PC-3 (cell line): ENCODE results near the gene IFI27L1. TPM values are rescaled to one million over a fixed set of nuclear protein-coding genes. Genes with fewer than 3 reads are reported as not detected.

Experiments used
- ATAC-seq: fragments of 200-7000 bp; cut with Tn5 transposase; 2 replicates; pipeline ENCODE4 v1.9.1; 2020; ENCODE audit warnings: mild to moderate bottlenecking, moderate library complexity
- BruUV-seq: library from RNA; stranded (reverse); fragments of 400-500 nt; replicated peaks from 2 replicates; lab custom pipeline; 2021; lab: Mats Ljungman, UMichigan
- CTCF ChIA-PET: fragments of 300-600 bp; sonication (Branson Sonifier 250); formaldehyde crosslinking; loops from one replicate; lab custom pipeline; 2022; ENCODE audit warnings: antibody characterized with exemption; lab: Charles Lee
- POLR2A ChIA-PET: fragments of 300-600 bp; sonication (Branson Sonifier 250); formaldehyde crosslinking; loops from one replicate; lab custom pipeline; 2022; ENCODE audit warnings: antibody characterized with exemption; ENCODE audit not compliant: unreplicated experiment; lab: Charles Lee
- DNase-seq: peaks from one replicate; pipeline ENCODE4 v3.0.0-alpha.2; 2015
- H2AFZ ChIP-seq: fragments of 300-600 bp; sonication (generic); 2 replicates; pipeline ENCODE4 v1.6.0; 2016; ENCODE audit warnings: antibody characterized with exemption, low read length
- H3F3A ChIP-seq: fragments of 300-600 bp; sonication (generic); one replicate; pipeline ENCODE4 v1.6.0; 2017; ENCODE audit warnings: antibody characterized with exemption, low read length, control low read depth, mild to moderate bottlenecking; ENCODE audit not compliant: unreplicated experiment
- H3K27ac ChIP-seq: fragments of 300-600 bp; sonication (generic); 2 replicates; pipeline ENCODE4 v1.5.1; 2016; ENCODE audit warnings: mild to moderate bottlenecking, low read length
- H3K27me3 ChIP-seq: fragments of 300-600 bp; sonication (generic); 2 replicates; pipeline ENCODE4 v1.6.1; 2016; ENCODE audit warnings: low read length, mixed read lengths
- H3K36me3 ChIP-seq: fragments of 300-600 bp; sonication (generic); 2 replicates; pipeline ENCODE4 v1.6.1; 2016; ENCODE audit warnings: low read depth, mixed run types, low read length, mixed read lengths
- H3K4me1 ChIP-seq: fragments of 300-600 bp; sonication (generic); 2 replicates; pipeline ENCODE4 v1.5.1; 2016; ENCODE audit warnings: low read length; ENCODE audit not compliant: insufficient read depth
- H3K4me2 ChIP-seq: fragments of 300-600 bp; sonication (generic); 2 replicates; pipeline ENCODE4 v1.6.0; 2016; ENCODE audit warnings: low read length
- H3K4me3 ChIP-seq: fragments of 300-600 bp; sonication (generic); 2 replicates; pipeline ENCODE4 v1.5.1; 2016; ENCODE audit warnings: mild to moderate bottlenecking, low read length, mixed read lengths
- H3K79me2 ChIP-seq: fragments of 300-600 bp; sonication (generic); 2 replicates; pipeline ENCODE4 v1.6.1; 2017; ENCODE audit warnings: low read length, mixed read lengths
- H3K9ac ChIP-seq: fragments of 300-600 bp; sonication (generic); 2 replicates; pipeline ENCODE4 v1.6.0; 2016; ENCODE audit warnings: mild to moderate bottlenecking, low read length
- H3K9me2 ChIP-seq: fragments of 300-600 bp; sonication (generic); replicated peaks from 2 replicates; pipeline ENCODE4 v1.6.1; 2016; ENCODE audit warnings: mixed run types, low read length, mixed read lengths
- H3K9me3 ChIP-seq: fragments of 300-600 bp; sonication (generic); 2 replicates; pipeline ENCODE4 v1.6.1; 2016; ENCODE audit warnings: low read length, mixed read lengths
- H4K20me1 ChIP-seq: fragments of 300-600 bp; sonication (generic); 2 replicates; pipeline ENCODE4 v1.6.1; 2016; ENCODE audit warnings: low read length, mixed read lengths
- CTCF ChIP-seq: fragments of 300-600 bp; sonication (generic); conservative IDR thresholded peaks from 2 replicates; pipeline ENCODE4 v1.5.1; 2017; ENCODE audit warnings: antibody characterized with exemption, low read depth, mild to moderate bottlenecking, low read length
- EZH2 ChIP-seq: fragments of 300-600 bp; sonication (generic); IDR thresholded peaks from one replicate; pipeline ENCODE4 v1.6.1; 2017; ENCODE audit warnings: antibody characterized with exemption, mild to moderate bottlenecking, low read length; ENCODE audit not compliant: unreplicated experiment
- EZH2phosphoT487 ChIP-seq: fragments of 300-600 bp; sonication (generic); IDR thresholded peaks from 2 replicates; pipeline ENCODE4 v1.6.1; 2018; ENCODE audit warnings: mild to moderate bottlenecking, antibody characterized with exemption, low read length, borderline replicate concordance
- intact Hi-C: fragments of 100-400 bp; cut with micrococcal nuclease; formaldehyde crosslinking; loops from 2 replicates; pipeline ENCODE4 v1.9.0; 2023
- total RNA-seq: library from RNA; depleted of rRNA; stranded (reverse); fragments of >200 nt; gene quantifications from 2 replicates; pipeline ENCODE4 v1.2.3, GENCODE V29; 2014

IFI27L1 gene
- total RNA-seq, 1 experiment from 2014 or later: 16.9 TPM

GRCh38 chr14:94123296-94123695 is 42.2 kb downstream of the IFI27L1 start:
- no peaks in the 10 kb centered on the region for H3K4me1 ChIP-seq
- no peak overlapping the region for H3K4me3 ChIP-seq
- H3K79me2 ChIP-seq: no peaks in the 10 kb centered on the region
- ATAC-seq (no peak), DNase-seq (no peak)
- no peak overlapping the region for H3K9ac ChIP-seq
- no peaks in the 10 kb centered on the region for H3F3A ChIP-seq
- H3K27me3 ChIP-seq: no peaks in the 10 kb centered on the region
- intact Hi-C loops: no loop called here
- BruUV-seq: no TSS peak
- no peaks in the 10 kb centered on the region for H3K36me3 ChIP-seq
- TF ChIP-seq EZH2: no peak
- TF ChIP-seq CTCF: no peak
- TF ChIP-seq EZH2phosphoT487: no peak
- ChIA-PET POLR2A (no interaction called here), CTCF (no interaction called here)
- no peaks in the 10 kb centered on the region for H3K9me3 ChIP-seq
- H3K9me2 ChIP-seq: no peaks in the 10 kb centered on the region
- no peak overlapping the region for H3K27ac ChIP-seq
- H3K4me2 ChIP-seq: no peak overlapping the region
- H2AFZ ChIP-seq: no peak overlapping the region
- H4K20me1 ChIP-seq: no peaks in the 10 kb centered on the region

- no peak overlapping the region for H3K9ac ChIP-seq
- H3K79me2 ChIP-seq: no peaks in the 10 kb centered on the region
- no peaks in the 10 kb centered on the region for H3K36me3 ChIP-seq
- ChIA-PET POLR2A (no interaction called here), CTCF (no interaction called here)
- H3F3A ChIP-seq: no peaks in the 10 kb centered on the region
- intact Hi-C loops: no loop called here
- no peaks in the 10 kb centered on the region for H4K20me1 ChIP-seq
- H3K4me2 ChIP-seq: no peak overlapping the region
- no peak for TF ChIP-seq EZH2phosphoT487
- TF ChIP-seq CTCF: no peak
- TF ChIP-seq EZH2: no peak
- no peak overlapping the region for H2AFZ ChIP-seq
- H3K4me3 ChIP-seq: no peak overlapping the region
- H3K9me3 ChIP-seq: no peaks in the 10 kb centered on the region
- no peak overlapping the region for H3K27ac ChIP-seq
- ATAC-seq (no peak), DNase-seq (no peak)
- H3K9me2 ChIP-seq: no peaks in the 10 kb centered on the region
- H3K27me3 ChIP-seq: no peaks in the 10 kb centered on the region
- H3K4me1 ChIP-seq: peaks cover under 1% of the 10 kb centered on the region; the same call in 1 of the 2 replicates
- no TSS peak for BruUV-seq
These were observed 42.8 kb downstream of the IFI27L1 start for GRCh38 chr14:94123868-94124267.

DNA sequence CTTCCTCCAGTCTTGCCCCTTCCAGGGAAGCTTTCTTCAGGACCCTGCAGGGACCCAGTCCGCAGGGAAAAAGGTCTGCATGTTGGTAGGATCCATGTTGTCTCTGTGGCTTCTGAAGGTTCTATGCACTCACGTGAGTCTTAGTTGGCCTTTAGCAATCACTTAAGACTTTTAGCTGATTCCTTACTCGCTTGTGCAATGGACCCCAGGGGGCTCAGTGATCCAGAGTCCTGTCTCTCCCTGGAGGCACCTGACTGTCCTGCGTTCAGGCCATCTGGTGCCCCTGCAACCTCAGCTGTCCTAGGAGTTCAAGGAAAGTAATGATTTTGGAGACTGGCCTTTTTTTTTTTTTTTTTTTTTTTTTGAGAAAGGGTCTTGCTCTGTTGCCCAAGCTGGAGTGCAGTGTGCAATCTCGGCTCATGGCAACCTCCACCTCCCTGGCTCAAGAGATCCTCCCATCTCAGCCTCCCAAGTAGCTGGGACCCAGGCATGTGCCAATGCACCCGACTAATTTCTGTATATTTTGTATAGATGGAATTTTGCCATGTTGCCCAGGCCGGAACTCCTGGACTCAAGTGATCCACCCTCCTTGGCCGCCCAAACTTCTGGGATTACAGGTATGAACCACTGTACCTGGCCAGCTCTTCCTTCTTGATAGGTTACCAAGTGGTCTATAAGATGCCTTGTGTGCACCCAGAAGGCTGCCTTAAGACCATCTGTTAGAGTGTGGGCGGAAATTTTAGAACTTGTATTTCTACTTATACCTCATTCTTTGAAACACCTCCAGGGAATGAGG is 43.7 kb downstream of the IFI27L1 start:
- no peaks in the 10 kb centered on the region for H3K9me2 ChIP-seq
- H3K27me3 ChIP-seq: no peaks in the 10 kb centered on the region
- no TSS peak for BruUV-seq
- H3F3A ChIP-seq: no peaks in the 10 kb centered on the region
- H3K4me2 ChIP-seq: no peak overlapping the region
- no peaks in the 10 kb centered on the region for H4K20me1 ChIP-seq
- no peak for TF ChIP-seq EZH2
- TF ChIP-seq EZH2phosphoT487: no peak
- no peak for TF ChIP-seq CTCF
- DNase-seq: no peak
- H3K36me3 ChIP-seq: no peaks in the 10 kb centered on the region
- H3K4me1 ChIP-seq: peaks cover 4% of the 10 kb centered on the region; the same call in 1 of the 2 replicates
- ATAC-seq: no peak
- no peak overlapping the region for H2AFZ ChIP-seq
- intact Hi-C loops: no loop called here
- H3K79me2 ChIP-seq: no peaks in the 10 kb centered on the region
- CTCF ChIA-PET: no interaction called here
- POLR2A ChIA-PET: no interaction called here
- no peaks in the 10 kb centered on the region for H3K9me3 ChIP-seq
- H3K4me3 ChIP-seq: no peak overlapping the region
- H3K27ac ChIP-seq: no peak overlapping the region
- no peak overlapping the region for H3K9ac ChIP-seq
